Measurements from ENCODE around the gene PRPF8. TPM values are rescaled to one million over a fixed set of nuclear protein-coding genes. Genes with fewer than 3 reads are reported as not detected.

PRPF8 gene
- total and polyA plus RNA-seq, 10 of the 15 experiments (the other 5 are each of a cell fraction or from before 2014, with no cell fraction given): 77.2 to 337 (median 162) TPM

- no peak for TF ChIP-seq HSF1 (IDR thresholded peaks at IDR 0.05; ENCODE audit: low read depth, low read length)
Observed at GRCh38 chr17:1625581-1625980, 59.1 kb downstream of the PRPF8 start (continued).

- ChIA-PET POLR2A (interaction anchor here (0.8 to 6.0 kb wide), 5 partner anchors 12 to 109 kb away, joined by 3 to 56 read pairs (median 5); partner anchors contain the start of genes INPP5K and RILP), CTCF (interaction anchor here (0.6 to 9.9 kb wide), 5 partner anchors 10 to 58 kb away, joined by 3 to 380 read pairs (median 3); no protein-coding TSS in a partner anchor), SMC1A (ENCODE audit: uncharacterized antibody, unreplicated experiment) (interaction anchor here (0.5 to 3.5 kb wide), 9 partner anchors 9 to 1595 kb away, joined by 3 to 34 read pairs (median 4); no protein-coding TSS in a partner anchor), RAD21 (ENCODE audit: unreplicated experiment) (interaction anchor here (7.1 to 10.0 kb wide), 2 partner anchors 19 to 50 kb away, joined by 86 to 317 read pairs; no protein-coding TSS in a partner anchor)
- Histone ChIP-seq H3K27ac (ENCODE audit: control insufficient read depth, insufficient read depth) (no peak overlapping the region), H3K4me2 (ENCODE audit: control insufficient read depth, insufficient read depth) (no peak overlapping the region), H2AFZ (ENCODE audit: control insufficient read depth, low read depth, low read length) (peak overlapping the region; percentile 31; the same call in 1 of the 2 replicates), H3K9me3 (replicated peaks; ENCODE audit: control insufficient read depth, insufficient read depth, low read length) (no peaks in the 10 kb centered on the region), H3K4me3 (no peak overlapping the region), H3K36me3 (ENCODE audit: control insufficient read depth in 2 of 2, insufficient read depth in 2 of 2, low read length in 1 of 2) (no peaks in the 10 kb centered on the region), H3K9ac (ENCODE audit: control insufficient read depth, insufficient read depth, low read length) (no peak overlapping the region), H3K4me1 (ENCODE audit: control insufficient read depth, insufficient read depth, low read length) (peaks cover 23% of the 10 kb centered on the region), H3K79me2 (ENCODE audit: control insufficient read depth, insufficient read depth, low read length) (peaks cover 6% of the 10 kb centered on the region), H4K20me1 (ENCODE audit: control insufficient read depth, insufficient read depth) (no peaks in the 10 kb centered on the region), H3K27me3 (replicated peaks in 1 of 2; ENCODE audit: control insufficient read depth in 2 of 2, insufficient read depth in 2 of 2, low read length in 1 of 2) (no peaks in the 10 kb centered on the region)
- FAIRE-seq (no peak), ATAC-seq (no peak), DNase-seq (ENCODE audit: low read depth, low spot score) (no peak)
- TF ChIP-seq NFYB (IDR thresholded peaks at IDR 0.05; ENCODE audit: insufficient read depth, low read depth, low read length) (no peak), RBBP5 (conservative IDR thresholded peaks at IDR 0.05) (no peak), ZZZ3 (IDR thresholded peaks at IDR 0.05; ENCODE audit: control insufficient read depth, insufficient read length, low read depth) (no peak), FOXK2 (IDR thresholded peaks at IDR 0.05) (no peak), ZNF207 (IDR thresholded peaks at IDR 0.05; ENCODE audit: borderline replicate concordance) (no peak), CBFB (IDR thresholded peaks at IDR 0.05; ENCODE audit: low read depth) (no peak), NRF1 (conservative IDR thresholded peaks at IDR 0.05; ENCODE audit: low read depth, low read length) (no peak), TARDBP (IDR thresholded peaks at IDR 0.05; ENCODE audit: borderline replicate concordance) (no peak)
- in situ Hi-C loops (cut with MboI) (loop anchor here (10.0 kb wide), 1 partner anchor 50 kb away; no protein-coding TSS in a partner anchor), intact Hi-C loops (cut with micrococcal nuclease; ENCODE audit: unreplicated experiment) (loop anchor here (5.0 kb wide), 1 partner anchor 33 kb away; no protein-coding TSS in a partner anchor)
- no TSS peak for BruUV-seq (replicated peaks)
- 32% methylated on average over 14 of the region's 14 CpGs for WGBS (ENCODE audit: insufficient coverage, insufficient replicate concordance, low lambda C conversion rate, missing lambda C conversion rate)
Observed at GRCh38 chr17:1625053-1625452, 59.6 kb downstream of the PRPF8 start.
